Neural progenitor cell (in vitro differentiated cells): ENCODE results near the gene NR1H3. TPM values are rescaled to one million over a fixed set of nuclear protein-coding genes. Genes with fewer than 3 reads are reported as not detected.

Source experiments
- DNase-seq: peaks from one replicate; pipeline ENCODE4 v3.0.0-alpha.2; 2016; ENCODE audit warnings: low spot score
- H2AFZ ChIP-seq: fragments of 200-600 bp; sonication (generic); replicated peaks from 2 replicates; pipeline ENCODE4 v1.6.1; 2016; ENCODE audit warnings: antibody characterized with exemption
- H3F3A ChIP-seq: fragments of 200-600 bp; sonication (generic); 2 replicates; pipeline ENCODE4 v1.6.1; 2016; ENCODE audit warnings: antibody characterized with exemption, low read depth
- H3K27ac ChIP-seq: fragments of 200-600 bp; sonication (generic); 2 replicates; pipeline ENCODE4 v1.5.1; 2016; ENCODE audit warnings: mild to moderate bottlenecking
- H3K27me3 ChIP-seq: fragments of 200-600 bp; sonication (generic); 2 replicates; pipeline ENCODE4 v1.6.1; 2016; ENCODE audit warnings: mild to moderate bottlenecking, moderate library complexity
- H3K36me3 ChIP-seq: fragments of 200-600 bp; sonication (generic); 2 replicates; pipeline ENCODE4 v1.5.1; 2016
- H3K4me1 ChIP-seq: fragments of 200-600 bp; sonication (generic); 2 replicates; pipeline ENCODE4 v1.6.1; 2016; ENCODE audit warnings: mixed run types
- H3K4me2 ChIP-seq: fragments of 200-600 bp; sonication (generic); 2 replicates; pipeline ENCODE4 v1.6.1; 2016
- H3K4me3 ChIP-seq: fragments of 200-600 bp; sonication (generic); 2 replicates; pipeline ENCODE4 v1.5.1; 2016
- H3K79me2 ChIP-seq: fragments of 200-600 bp; sonication (generic); 2 replicates; pipeline ENCODE4 v1.6.1; 2016; ENCODE audit warnings: low read depth
- H3K9ac ChIP-seq: fragments of 200-600 bp; sonication (generic); 2 replicates; pipeline ENCODE4 v1.6.1; 2016
- H3K9me3 ChIP-seq: fragments of 200-600 bp; sonication (generic); 2 replicates; pipeline ENCODE4 v1.5.1; 2016; ENCODE audit warnings: low read depth
- H4K20me1 ChIP-seq: fragments of 200-600 bp; sonication (generic); 2 replicates; pipeline ENCODE4 v1.6.1; 2016; ENCODE audit warnings: low read depth
- H3K27ac Mint-ChIP-seq: 3 replicates; pipeline ENCODE4 v1.8.0; 2021; ENCODE audit warnings: mixed read lengths
- H3K27me3 Mint-ChIP-seq: 2 replicates; pipeline ENCODE4 v1.8.0; 2022; ENCODE audit warnings: low read depth, mild to moderate bottlenecking, inconsistent platforms, moderate library complexity, mixed read lengths; ENCODE audit not compliant: insufficient read depth
- H3K36me3 Mint-ChIP-seq: 3 replicates; pipeline ENCODE4 v1.8.0; 2021; ENCODE audit warnings: mixed read lengths
- H3K4me1 Mint-ChIP-seq: 3 replicates; pipeline ENCODE4 v1.8.0; 2021; ENCODE audit warnings: mixed read lengths
- H3K4me3 Mint-ChIP-seq: 3 replicates; pipeline ENCODE4 v1.8.0; 2021; ENCODE audit warnings: mild to moderate bottlenecking, moderate library complexity, mixed read lengths
- H3K9me3 Mint-ChIP-seq: 3 replicates; pipeline ENCODE4 v1.8.0; 2020; ENCODE audit warnings: mixed read lengths
- EZH2 ChIP-seq: fragments of 200-600 bp; sonication (generic); IDR thresholded peaks from 2 replicates; pipeline ENCODE4 v1.6.1; 2017; ENCODE audit warnings: antibody characterized with exemption, mild to moderate bottlenecking, moderate library complexity
- EZH2phosphoT487 ChIP-seq: fragments of 200-600 bp; sonication (generic); IDR thresholded peaks from 2 replicates; pipeline ENCODE4 v1.6.1; 2017; ENCODE audit warnings: antibody characterized with exemption
- total RNA-seq: library from RNA; depleted of rRNA; stranded (reverse); fragments of >200 nt; gene quantifications from 2 replicates; pipeline ENCODE4 v1.2.3, GENCODE V29; 2015; ENCODE audit warnings: low replicate concordance
- TF ChIP-seq, protein P1 (sequence below): fragments of 200-600 bp; sonication (generic); IDR thresholded peaks from 2 replicates; pipeline ENCODE4 v1.5.1; 2017; ENCODE audit warnings: antibody characterized with exemption, mild to moderate bottlenecking

Gene NR1H3
- total RNA-seq, 1 donor from 2014 or later, result 7.5 TPM

GRCh38 chr11:47271328-47271727 lies 13.5 kb downstream of the NR1H3 start:
- H3K4me2 ChIP-seq, result peak overlapping the region; percentile 81
- TF ChIP-seq, protein P1, sequence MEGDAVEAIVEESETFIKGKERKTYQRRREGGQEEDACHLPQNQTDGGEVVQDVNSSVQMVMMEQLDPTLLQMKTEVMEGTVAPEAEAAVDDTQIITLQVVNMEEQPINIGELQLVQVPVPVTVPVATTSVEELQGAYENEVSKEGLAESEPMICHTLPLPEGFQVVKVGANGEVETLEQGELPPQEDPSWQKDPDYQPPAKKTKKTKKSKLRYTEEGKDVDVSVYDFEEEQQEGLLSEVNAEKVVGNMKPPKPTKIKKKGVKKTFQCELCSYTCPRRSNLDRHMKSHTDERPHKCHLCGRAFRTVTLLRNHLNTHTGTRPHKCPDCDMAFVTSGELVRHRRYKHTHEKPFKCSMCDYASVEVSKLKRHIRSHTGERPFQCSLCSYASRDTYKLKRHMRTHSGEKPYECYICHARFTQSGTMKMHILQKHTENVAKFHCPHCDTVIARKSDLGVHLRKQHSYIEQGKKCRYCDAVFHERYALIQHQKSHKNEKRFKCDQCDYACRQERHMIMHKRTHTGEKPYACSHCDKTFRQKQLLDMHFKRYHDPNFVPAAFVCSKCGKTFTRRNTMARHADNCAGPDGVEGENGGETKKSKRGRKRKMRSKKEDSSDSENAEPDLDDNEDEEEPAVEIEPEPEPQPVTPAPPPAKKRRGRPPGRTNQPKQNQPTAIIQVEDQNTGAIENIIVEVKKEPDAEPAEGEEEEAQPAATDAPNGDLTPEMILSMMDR, result no peak
- TF ChIP-seq EZH2phosphoT487 (no peak), EZH2 (no peak)
- no peak for DNase-seq
- Mint-ChIP-seq H3K36me3 (peaks cover 10% of the 10 kb centered on the region), H3K9me3 (no peaks in the 10 kb centered on the region), H3K4me1 (peaks cover 39% of the 10 kb centered on the region), H3K27me3 (peaks cover 7% of the 10 kb centered on the region), H3K4me3 (peak overlapping the region; percentile 84), H3K27ac (no peak overlapping the region)
- H3K9ac ChIP-seq, result no peak overlapping the region
- H3K4me1 ChIP-seq, result peaks cover 18% of the 10 kb centered on the region
- no peak overlapping the region for H2AFZ ChIP-seq
- H3F3A ChIP-seq, result peaks cover 38% of the 10 kb centered on the region
- H3K79me2 ChIP-seq, result peaks cover 34% of the 10 kb centered on the region
- H4K20me1 ChIP-seq, result peaks cover 31% of the 10 kb centered on the region
- no peaks in the 10 kb centered on the region for H3K27me3 ChIP-seq
- no peaks in the 10 kb centered on the region for H3K36me3 ChIP-seq
- no peaks in the 10 kb centered on the region for H3K9me3 ChIP-seq
- no peak overlapping the region for H3K27ac ChIP-seq
- H3K4me3 ChIP-seq, result no peak overlapping the region

- H3K4me2 ChIP-seq, result peak overlapping the region; percentile 81
- H3K9ac ChIP-seq, result no peak overlapping the region
- H3K4me1 Mint-ChIP-seq, result peaks cover 39% of the 10 kb centered on the region
Observed at GRCh38 chr11:47271961-47272661, 14.3 kb downstream of the NR1H3 start.

DNA sequence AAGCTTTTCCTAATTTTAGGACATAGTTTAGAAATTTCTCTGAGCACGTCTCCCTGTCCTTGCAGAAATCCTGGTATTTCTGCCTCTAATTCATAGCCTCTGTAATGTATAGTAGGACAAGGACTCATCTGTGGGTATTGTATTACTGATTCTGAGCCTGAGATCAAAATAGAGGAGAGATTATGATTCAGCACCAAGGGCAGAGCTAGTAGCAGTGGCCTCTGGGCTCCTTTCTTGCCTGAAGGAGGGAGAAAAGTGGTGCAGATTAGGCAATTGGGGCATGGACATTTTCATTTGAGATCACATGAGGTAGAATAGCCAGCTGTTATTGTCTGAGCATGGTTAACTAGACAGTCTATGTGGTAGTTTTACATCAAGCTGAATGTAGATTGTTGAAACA lies 14.9 kb downstream of the NR1H3 start:
- H4K20me1 ChIP-seq, result peaks cover 31% of the 10 kb centered on the region
- H3K4me1 ChIP-seq, result peaks cover 18% of the 10 kb centered on the region
- no peak overlapping the region for H3K27ac ChIP-seq
- no peaks in the 10 kb centered on the region for H3K27me3 ChIP-seq
- H3K27ac Mint-ChIP-seq, result no peak overlapping the region
- peaks cover 36% of the 10 kb centered on the region for H3F3A ChIP-seq
- H3K9me3 Mint-ChIP-seq, result no peaks in the 10 kb centered on the region
- no peaks in the 10 kb centered on the region for H3K36me3 ChIP-seq
- no peak for DNase-seq
- H3K79me2 ChIP-seq, result peaks cover 34% of the 10 kb centered on the region
- no peak overlapping the region for H2AFZ ChIP-seq
- H3K4me1 Mint-ChIP-seq, result peaks cover 38% of the 10 kb centered on the region
- H3K9me3 ChIP-seq, result no peaks in the 10 kb centered on the region
- H3K4me3 Mint-ChIP-seq, result no peak overlapping the region
- H3K4me3 ChIP-seq, result no peak overlapping the region
- peaks cover 10% of the 10 kb centered on the region for H3K36me3 Mint-ChIP-seq
- H3K9ac ChIP-seq, result no peak overlapping the region
- H3K4me2 ChIP-seq, result no peak overlapping the region
- peaks cover 7% of the 10 kb centered on the region for H3K27me3 Mint-ChIP-seq
- no peak for TF ChIP-seq EZH2
- TF ChIP-seq, protein P1, result no peak

More at GRCh38 chr11:47271961-47272661, 14.3 kb downstream of the NR1H3 start:
- Histone ChIP-seq H3K27ac (no peak overlapping the region), H3K4me1 (peaks cover 18% of the 10 kb centered on the region), H3K27me3 (no peaks in the 10 kb centered on the region), H4K20me1 (peaks cover 31% of the 10 kb centered on the region), H3K4me3 (no peak overlapping the region), H3K9me3 (no peaks in the 10 kb centered on the region), H3K79me2 (peaks cover 34% of the 10 kb centered on the region), H3F3A (peaks cover 38% of the 10 kb centered on the region), H2AFZ (no peak overlapping the region), H3K36me3 (no peaks in the 10 kb centered on the region)
- Mint-ChIP-seq H3K36me3 (peaks cover 10% of the 10 kb centered on the region), H3K27ac (no peak overlapping the region), H3K4me3 (peak overlapping the region; percentile 84), H3K27me3 (peaks cover 7% of the 10 kb centered on the region), H3K9me3 (no peaks in the 10 kb centered on the region)
- DNase-seq, result no peak
- no peak for TF ChIP-seq EZH2phosphoT487
- TF ChIP-seq, protein P1, result no peak
- no peak for TF ChIP-seq EZH2
